Tracheal epithelial cell (primary cell): Measurements from ENCODE around the gene TEX53. TPM values are rescaled to one million over a fixed set of nuclear protein-coding genes. Genes with fewer than 3 reads are reported as not detected.

Experiments used
- total RNA-seq: library from RNA; depleted of rRNA; stranded (reverse); fragments of >200 nt; gene quantifications from 2 replicates; pipeline ENCODE4 v1.2.1, GENCODE V29; 2014

The TEX53 gene
- not detected in 2 replicates for total RNA-seq

DNA sequence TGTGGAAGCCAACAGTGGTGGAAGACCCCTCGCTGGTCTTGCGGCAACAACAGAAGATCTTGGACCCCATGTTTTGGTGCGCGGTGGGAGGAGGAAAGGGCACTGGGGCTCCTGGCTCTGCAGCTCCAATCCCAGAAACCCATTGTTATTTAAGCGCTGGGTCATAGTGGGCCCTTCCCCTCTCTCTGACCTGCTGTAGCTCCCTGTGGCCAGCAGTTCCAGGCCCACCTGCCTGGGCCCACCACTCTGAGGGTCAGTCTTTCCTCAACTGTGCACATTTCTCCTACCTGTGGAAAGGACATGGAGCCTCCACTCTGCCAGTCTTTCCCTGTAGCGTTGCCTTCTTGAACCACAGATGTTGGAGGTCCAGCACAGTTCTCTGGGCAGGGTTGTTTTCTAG lies at the start of gene TEX53:
TSS of gene TEX53 (minus strand) at position 101 of the 400 bp plus-strand sequence. CDS start at position 70, 31 bp downstream.

GRCh38 chr9:114681594-114682332 lies 24.2 kb upstream of the TEX53 start, which contains the start of gene TEX48:
Gene TEX48, minus strand, starts transcription at chr9:114682192. Its CDS starts 10,469 bp downstream, at chr9:114671723.

Other genes with a start within 250 kb of the TEX53 start
- gene WHRN, start 152.3 kb downstream of the TEX53 start, total RNA-seq: 0.96 and 1.5 TPM in 2 replicates
- gene ATP6V1G1, start 70.0 kb downstream of the TEX53 start, total RNA-seq: 254 and 281 TPM in 2 replicates
- gene TMEM268, start 46.5 kb downstream of the TEX53 start, total RNA-seq: 3.8 and 4.1 TPM in 2 replicates
- not detected in 2 replicates for gene TEX48, start 24.4 kb upstream of the TEX53 start, total RNA-seq
- gene TNFSF15, start 148.2 kb upstream of the TEX53 start, total RNA-seq: 0.21 and 1.7 TPM in 2 replicates